Uterus (tissue), 2 donors: ENCODE measurements around the gene PICALM.

Experiments
- CTCF ChIP-seq, 4 experiments: fragments of 200-600 bp in 2 of 4; fragments of 450-650 bp in 2 of 4; sonication (generic) in 2 of 4; IDR thresholded peaks; one replicate each; pipeline ENCODE4 v1.5.1; 2016 to 2019; ENCODE audit warnings: antibody characterized with exemption in 4 of 4, mild to moderate bottlenecking in 2 of 4, moderate library complexity in 1 of 4
- POLR2A ChIP-seq, 2 donors: fragments of 450-650 bp; IDR thresholded peaks; one replicate each; pipeline ENCODE4 v1.6.1; 2016; ENCODE audit warnings: antibody characterized with exemption in 2 of 2, mild to moderate bottlenecking in 1 of 2, moderate library complexity in 1 of 2

GRCh38 chr11:85946221-85946620, 122.7 kb downstream of the PICALM start:
- TF ChIP-seq POLR2A (IDR thresholded peaks at IDR 0.05), result no peak
- no peak for TF ChIP-seq CTCF (IDR thresholded peaks at IDR 0.05)
